Large intestine (tissue), 3 donors: Measurements from ENCODE around the gene TARS2. TPM values are rescaled to one million over a fixed set of nuclear protein-coding genes. Genes with fewer than 3 reads are reported as not detected.

ENCODE experiments used
- DNase-seq, 2 donors: peaks; one replicate each; pipeline versions ENCODE4 v3.0.0 to v3.0.0-alpha.2; 2013
- H3K27ac ChIP-seq: one replicate; pipeline ENCODE4 v1.5.1; 2013; ENCODE audit warnings: low read length
- H3K27me3 ChIP-seq: 2 replicates; pipeline ENCODE4 v1.6.1; 2013; ENCODE audit warnings: low read length; ENCODE audit not compliant: control insufficient read depth, insufficient read depth
- H3K36me3 ChIP-seq: 2 replicates; pipeline ENCODE4 v1.6.1; 2013; ENCODE audit warnings: low read length; ENCODE audit not compliant: control insufficient read depth, insufficient read depth
- H3K4me1 ChIP-seq: one replicate; pipeline ENCODE4 v1.6.1; 2013; ENCODE audit warnings: low read length; ENCODE audit not compliant: control insufficient read depth, insufficient read depth
- H3K4me3 ChIP-seq: one replicate; pipeline ENCODE4 v1.5.1; 2013; ENCODE audit warnings: low read length
- H3K9me3 ChIP-seq: one replicate; pipeline ENCODE4 v1.6.1; 2013; ENCODE audit warnings: mild to moderate bottlenecking, low read depth, low read length, moderate library complexity; ENCODE audit not compliant: control insufficient read depth
- WGBS: methylation state at CpG from one replicate; pipeline ENCODE4 v1.1.5; 2013; ENCODE audit warnings: low lambda C conversion rate; ENCODE audit not compliant: insufficient coverage; 5-methylcytosine and 5-hydroxymethylcytosine counted together
- polyA plus RNA-seq: library from polyadenylated mRNA; unstranded; fragments of 120-200 nt; gene quantifications from one replicate; pipeline ENCODE4 v1.2.1, GENCODE V29; 2013

TARS2 gene
- polyA plus RNA-seq, 1 donor = 21.8 TPM

GRCh38 chr1:150505431-150505830, 18.2 kb downstream of the TARS2 start:
- H3K27ac ChIP-seq = no peak overlapping the region
- H3K4me1 ChIP-seq = no peaks in the 10 kb centered on the region
- no peaks in the 10 kb centered on the region for H3K27me3 ChIP-seq
- H3K9me3 ChIP-seq = no peaks in the 10 kb centered on the region
- H3K36me3 ChIP-seq = peaks cover 46% of the 10 kb centered on the region
- no CpG with 5 or more reads among the region's 6 CpGs for WGBS
- DNase-seq = no peak
- no peak overlapping the region for H3K4me3 ChIP-seq

GRCh38 chr1:150507912-150508864, 21.0 kb downstream of the TARS2 start, which contains the start of gene ECM1:
Gene ECM1 (plus strand): TSS chr1:150508109. CDS start chr1:150508210, 101 bp downstream.
- Histone ChIP-seq H3K27ac (no peak within 1 kb of the TSS), H3K4me3 (no peak within 1 kb of the TSS), H3K27me3 (no peaks in the 10 kb centered on the region), H3K36me3 (peaks cover 43% of the 10 kb centered on the region), H3K9me3 (no peaks in the 10 kb centered on the region), H3K4me1 (no peaks in the 10 kb centered on the region)
- peak in 1 of 2 donors; percentile 36 for DNase-seq
- no CpG with 5 or more reads among the region's 7 CpGs for WGBS

GRCh38 chr1:150508982-150509381, 21.8 kb downstream of the TARS2 start:
- no peaks in the 10 kb centered on the region for H3K27me3 ChIP-seq
- no peak for DNase-seq
- no CpG with 5 or more reads among the region's 4 CpGs for WGBS
- H3K36me3 ChIP-seq = peaks cover 42% of the 10 kb centered on the region
- no peak overlapping the region for H3K27ac ChIP-seq
- no peaks in the 10 kb centered on the region for H3K4me1 ChIP-seq
- H3K4me3 ChIP-seq = no peak overlapping the region
- H3K9me3 ChIP-seq = no peaks in the 10 kb centered on the region

GRCh38 chr1:150511551-150511950, 24.3 kb downstream of the TARS2 start:
- no peak overlapping the region for H3K27ac ChIP-seq
- WGBS = 90% methylated on average over 2 of the region's 12 CpGs
- DNase-seq = no peak
- H3K4me1 ChIP-seq = peaks cover 10% of the 10 kb centered on the region
- peaks cover 16% of the 10 kb centered on the region for H3K36me3 ChIP-seq
- H3K9me3 ChIP-seq = no peaks in the 10 kb centered on the region
- H3K4me3 ChIP-seq = no peak overlapping the region
- no peaks in the 10 kb centered on the region for H3K27me3 ChIP-seq

- 83% methylated on average over 5 of the region's 17 CpGs for WGBS
- Histone ChIP-seq H3K4me1 (peaks cover 10% of the 10 kb centered on the region), H3K9me3 (no peaks in the 10 kb centered on the region), H3K27ac (no peak overlapping the region), H3K4me3 (no peak overlapping the region), H3K36me3 (peaks cover 11% of the 10 kb centered on the region), H3K27me3 (no peaks in the 10 kb centered on the region)
- no peak for DNase-seq
Measured at GRCh38 chr1:150511985-150512660, 24.9 kb downstream of the TARS2 start.

GRCh38 chr1:150512846-150513245, 25.6 kb downstream of the TARS2 start:
- Histone ChIP-seq H3K27ac (no peak overlapping the region), H3K27me3 (no peaks in the 10 kb centered on the region), H3K4me1 (peaks cover 10% of the 10 kb centered on the region), H3K4me3 (no peak overlapping the region), H3K36me3 (peaks cover 8% of the 10 kb centered on the region), H3K9me3 (no peaks in the 10 kb centered on the region)
- no peak for DNase-seq
- no CpG with 5 or more reads among the region's 2 CpGs for WGBS

- peaks cover 8% of the 10 kb centered on the region for H3K36me3 ChIP-seq
- DNase-seq = no peak
- no CpG with 5 or more reads among the region's 7 CpGs for WGBS
- H3K27me3 ChIP-seq = no peaks in the 10 kb centered on the region
- no peak overlapping the region for H3K27ac ChIP-seq
- peaks cover 10% of the 10 kb centered on the region for H3K4me1 ChIP-seq
- no peaks in the 10 kb centered on the region for H3K9me3 ChIP-seq
- no peak overlapping the region for H3K4me3 ChIP-seq
Measured at GRCh38 chr1:150513351-150513791, 26.2 kb downstream of the TARS2 start.

GRCh38 chr1:150514260-150514659, 27.0 kb downstream of the TARS2 start:
- Histone ChIP-seq H3K27me3 (no peaks in the 10 kb centered on the region), H3K4me1 (peaks cover 10% of the 10 kb centered on the region), H3K4me3 (no peak overlapping the region), H3K27ac (no peak overlapping the region), H3K36me3 (peaks cover 8% of the 10 kb centered on the region), H3K9me3 (no peaks in the 10 kb centered on the region)
- no CpG with 5 or more reads among the region's 9 CpGs for WGBS
- DNase-seq = no peak

- peaks cover 10% of the 10 kb centered on the region for H3K4me1 ChIP-seq
- peak overlapping the region; percentile 19 for H3K27ac ChIP-seq
- H3K4me3 ChIP-seq = peak overlapping the region; percentile 72
- H3K36me3 ChIP-seq = peaks cover 8% of the 10 kb centered on the region
- DNase-seq = no peak
- no CpG with 5 or more reads among the region's 21 CpGs for WGBS
- H3K27me3 ChIP-seq = no peaks in the 10 kb centered on the region
- no peaks in the 10 kb centered on the region for H3K9me3 ChIP-seq
Measured at GRCh38 chr1:150514913-150515327, 27.7 kb downstream of the TARS2 start.

GRCh38 chr1:150515328-150516049, 28.3 kb downstream of the TARS2 start, which contains the start of gene FALEC:
Gene FALEC (plus strand): TSS chr1:150515752.
- H3K4me1 ChIP-seq = peaks cover 10% of the 10 kb centered on the region
- H3K27ac ChIP-seq = peak within 1 kb of the TSS; percentile 23
- H3K36me3 ChIP-seq = peaks cover 8% of the 10 kb centered on the region
- no peaks in the 10 kb centered on the region for H3K27me3 ChIP-seq
- DNase-seq = peak; percentile 96
- no peaks in the 10 kb centered on the region for H3K9me3 ChIP-seq
- H3K4me3 ChIP-seq = peak within 1 kb of the TSS; percentile 72
- no CpG with 5 or more reads among the region's 54 CpGs for WGBS
